Measurements from ENCODE around the gene SMIM14.
"Not testable (repeated sequence)": the region's sequence is repeated elsewhere in the genome, so short reads cannot be mapped to it uniquely, and the experiment has no call there.

SMIM14 gene

GRCh38 chr4:39530682-39531081 is 108.0 kb downstream of the SMIM14 start:
- no peak for DNase-seq (ENCODE audit: low read depth in 2 of 2)

DNA sequence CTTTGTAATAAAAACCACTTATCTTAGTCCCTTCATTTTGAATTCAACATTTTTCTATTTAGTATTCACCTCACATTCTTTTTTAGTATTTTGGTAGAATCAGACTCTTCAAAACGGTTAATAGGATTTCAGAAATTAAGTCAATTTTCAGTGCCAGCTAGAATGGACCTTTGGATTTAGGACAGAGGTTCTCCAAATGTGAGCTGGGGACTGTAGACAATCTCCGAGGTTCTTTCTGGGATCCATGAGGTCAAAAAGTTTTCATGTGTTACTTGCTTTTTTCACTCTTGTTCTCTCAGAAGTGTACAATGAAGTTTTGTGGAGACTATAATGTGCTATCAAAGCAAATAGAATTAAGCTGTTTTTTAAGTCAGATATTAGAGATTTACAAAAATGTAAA is 109.1 kb downstream of the SMIM14 start:
- DNase-seq (ENCODE audit: low read depth in 2 of 2) = no peak

GRCh38 chr4:39528061-39528465 is 110.6 kb downstream of the SMIM14 start:
- DNase-seq (ENCODE audit: low read depth in 2 of 2) = no peak

DNA sequence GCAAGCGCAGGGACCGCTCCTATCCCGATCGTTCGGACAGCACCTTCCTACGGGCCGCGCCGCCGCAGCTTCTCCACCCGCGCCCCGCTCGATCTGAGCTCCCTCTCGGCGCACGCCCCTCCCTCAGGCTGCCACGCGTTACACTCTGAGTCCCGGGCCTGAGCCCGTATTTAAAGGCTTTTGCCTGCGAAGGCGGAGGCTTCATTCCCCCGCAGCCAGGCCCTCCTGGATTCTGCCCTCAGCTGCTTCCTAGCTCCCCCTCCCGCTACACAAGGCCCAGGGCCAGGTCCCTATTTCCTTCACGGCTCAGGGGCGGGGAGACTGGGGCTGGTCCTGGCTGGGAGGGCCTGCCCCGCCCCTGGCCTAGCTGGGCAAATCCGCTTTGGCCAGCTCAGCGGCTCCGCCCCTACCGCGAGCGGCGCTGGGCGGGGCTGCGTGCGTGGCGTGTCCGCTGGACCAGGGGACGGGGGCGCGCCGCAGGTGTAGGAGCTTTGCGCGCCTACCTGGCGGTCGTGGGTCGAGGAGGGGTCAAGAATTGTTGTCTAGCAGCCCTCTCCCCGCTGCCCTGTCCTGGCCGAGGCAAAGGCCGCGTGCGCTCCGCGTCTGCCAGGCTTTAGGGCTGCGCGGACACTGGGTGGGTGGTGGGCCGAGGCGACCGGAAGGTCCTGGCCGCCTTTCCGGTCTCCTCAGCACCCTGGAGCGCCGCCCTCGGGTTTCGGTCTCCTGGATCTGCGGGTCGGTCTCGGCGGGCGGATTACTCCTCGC is 111.2 kb downstream of the SMIM14 start, which contains the start of gene UGDH:
TSS of gene UGDH (minus strand) at position 144 of the 765 bp plus-strand sequence. CDS start 5,927 bp downstream, outside the sequence.
- peak; percentile 83 to 87 for DNase-seq (ENCODE audit: low read depth in 2 of 2)

DNA sequence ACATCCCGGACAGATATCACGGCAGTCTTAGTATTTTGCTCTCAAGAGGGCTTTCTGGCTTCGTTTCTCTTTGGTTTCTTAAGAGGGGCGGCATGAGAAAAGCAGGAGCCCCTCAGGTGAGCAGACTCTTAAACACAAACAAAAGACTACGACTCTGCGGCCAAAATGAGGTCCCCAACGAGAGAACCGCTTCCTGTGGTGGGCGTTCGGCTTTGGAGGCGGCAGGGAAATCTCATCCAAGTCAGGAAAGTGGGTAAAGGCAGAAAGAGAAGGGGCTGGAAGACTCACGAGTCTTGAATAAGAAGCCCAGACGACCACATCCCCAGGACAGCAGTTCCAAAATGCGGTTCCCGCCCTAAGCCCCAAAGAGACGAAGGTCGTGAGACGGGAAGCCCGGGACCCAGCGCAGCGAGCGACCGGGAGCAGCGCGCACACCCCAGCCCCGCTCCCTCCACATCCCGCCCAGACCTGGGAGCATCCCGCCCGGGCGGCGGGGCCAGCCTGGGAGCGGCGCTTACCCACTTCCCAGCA is 111.8 kb downstream of the SMIM14 start:
- DNase-seq (ENCODE audit: low read depth in 2 of 2) = peak; percentile 1 to 28

GRCh38 chr4:39525822-39526690 is 112.6 kb downstream of the SMIM14 start:
- no peak for DNase-seq (ENCODE audit: low read depth in 2 of 2)

GRCh38 chr4:39524161-39524957 is 114.3 kb downstream of the SMIM14 start:
- DNase-seq (ENCODE audit: low read depth in 2 of 2) = no peak

DNA sequence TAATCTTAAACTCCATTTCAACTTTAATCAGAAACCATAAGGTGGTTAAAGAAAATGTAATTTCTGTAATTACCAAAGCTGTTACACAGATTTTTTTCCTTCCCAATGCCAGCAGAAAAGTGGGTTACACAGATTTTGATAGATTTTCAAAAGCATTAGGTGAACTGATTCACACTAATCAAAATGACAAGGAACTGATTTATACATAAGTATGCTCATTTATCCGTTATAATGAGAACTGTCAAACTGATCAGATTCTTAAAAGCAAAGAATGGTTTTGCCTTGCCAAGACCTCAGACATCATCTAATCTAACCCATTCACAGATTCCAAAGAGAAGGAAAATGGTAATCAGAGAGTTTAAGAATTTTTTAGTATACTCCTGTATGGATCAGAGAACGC is 116.6 kb downstream of the SMIM14 start:
- no peak for DNase-seq (ENCODE audit: low read depth in 2 of 2)

GRCh38 chr4:39521253-39521919 is 117.3 kb downstream of the SMIM14 start:
- DNase-seq (ENCODE audit: low read depth in 2 of 2) = no peak

DNA sequence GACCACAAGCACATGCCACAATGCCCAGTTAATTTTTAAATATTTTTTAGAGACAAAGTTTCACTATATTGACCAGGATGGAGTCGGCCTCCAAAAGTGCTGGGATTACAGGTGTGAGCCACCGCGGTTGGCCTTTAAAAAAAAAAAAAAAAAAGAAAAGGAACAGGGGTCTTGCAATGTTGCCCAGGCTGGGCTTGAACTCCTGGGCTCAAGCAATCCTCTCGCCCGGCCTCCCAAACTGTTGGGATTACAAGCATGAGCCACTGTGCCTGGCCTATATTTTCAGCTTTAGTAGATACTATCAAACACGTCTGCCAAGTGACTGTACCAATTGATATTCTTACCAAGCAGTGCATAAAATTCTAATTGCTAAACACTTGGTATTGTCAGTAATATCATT is 120.2 kb downstream of the SMIM14 start:
- DNase-seq (ENCODE audit: low read depth in 2 of 2) = no peak

GRCh38 chr4:39516407-39516966 is 122.2 kb downstream of the SMIM14 start:
- DNase-seq (ENCODE audit: low read depth in 2 of 2) = no peak

DNA sequence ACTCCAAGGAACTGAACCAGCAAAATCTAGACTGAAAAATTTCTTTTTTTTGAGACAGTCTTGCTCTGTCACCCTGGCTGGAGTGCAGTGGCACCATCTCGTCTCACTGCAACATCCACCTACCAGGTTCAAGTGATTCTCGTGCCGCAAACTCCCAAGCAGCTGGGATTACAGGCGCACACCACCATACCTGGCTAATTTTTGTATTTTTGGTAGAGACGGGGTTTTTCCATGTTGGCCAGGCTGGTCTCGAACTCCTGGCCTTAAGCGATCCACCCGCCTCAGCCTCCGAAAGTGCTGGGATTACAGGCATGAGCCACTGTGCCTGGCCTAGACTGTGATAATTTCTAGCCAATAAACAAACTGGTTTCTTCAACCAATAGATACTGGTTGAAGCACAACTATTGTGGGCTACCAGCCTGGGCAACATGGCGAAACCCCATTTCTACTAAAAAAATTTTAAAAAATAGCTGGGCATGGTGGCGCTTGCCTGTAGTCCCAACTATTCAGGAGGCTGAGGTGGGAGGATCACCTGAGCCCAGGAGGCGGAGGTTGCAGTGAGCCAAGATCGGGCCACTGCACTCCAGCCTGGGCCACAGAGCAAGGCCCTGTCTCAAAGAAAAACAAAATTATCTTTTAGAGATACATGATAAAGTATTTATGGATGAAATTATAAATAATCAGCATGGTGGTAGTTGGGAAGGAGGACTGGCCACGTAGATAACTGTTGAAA is 122.8 kb downstream of the SMIM14 start:
- DNase-seq (ENCODE audit: low read depth in 2 of 2) = not testable (repeated sequence)

GRCh38 chr4:39514888-39515401 is 123.7 kb downstream of the SMIM14 start:
- no peak for DNase-seq (ENCODE audit: low read depth in 2 of 2)

GRCh38 chr4:39514266-39514665 is 124.4 kb downstream of the SMIM14 start:
- DNase-seq (ENCODE audit: low read depth in 2 of 2) = not testable (repeated sequence)

DNA sequence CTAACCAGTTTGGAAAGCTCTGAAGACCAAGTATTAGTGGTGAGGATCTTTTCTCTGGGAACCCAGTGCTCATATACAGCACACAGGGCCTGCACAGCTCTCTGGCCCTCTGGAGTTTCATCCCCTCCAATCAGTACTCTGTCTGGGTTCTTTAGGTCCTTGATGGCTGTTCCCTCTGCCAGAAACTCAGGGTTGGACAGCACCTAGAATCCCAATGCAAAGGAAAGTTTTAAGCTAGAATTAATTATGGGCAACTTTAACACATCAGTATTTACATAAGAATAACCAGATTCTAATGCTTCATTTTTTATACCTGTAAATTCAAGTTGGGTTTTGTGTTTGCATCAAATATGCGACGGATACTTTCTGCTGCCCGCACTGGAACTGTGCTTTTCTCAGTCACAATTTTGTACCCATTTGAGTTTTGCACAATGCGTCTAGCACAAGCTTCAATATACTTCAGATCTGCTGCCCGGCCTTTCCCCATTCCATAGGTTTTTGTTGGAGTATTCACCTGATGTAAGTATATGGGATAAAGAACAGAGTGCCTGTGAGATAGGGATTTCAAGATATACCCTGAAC is 128.2 kb downstream of the SMIM14 start:
- no peak for DNase-seq (ENCODE audit: low read depth in 2 of 2)

GRCh38 chr4:39505581-39505980 is 133.1 kb downstream of the SMIM14 start:
- no peak for DNase-seq (ENCODE audit: low read depth in 2 of 2)

DNA sequence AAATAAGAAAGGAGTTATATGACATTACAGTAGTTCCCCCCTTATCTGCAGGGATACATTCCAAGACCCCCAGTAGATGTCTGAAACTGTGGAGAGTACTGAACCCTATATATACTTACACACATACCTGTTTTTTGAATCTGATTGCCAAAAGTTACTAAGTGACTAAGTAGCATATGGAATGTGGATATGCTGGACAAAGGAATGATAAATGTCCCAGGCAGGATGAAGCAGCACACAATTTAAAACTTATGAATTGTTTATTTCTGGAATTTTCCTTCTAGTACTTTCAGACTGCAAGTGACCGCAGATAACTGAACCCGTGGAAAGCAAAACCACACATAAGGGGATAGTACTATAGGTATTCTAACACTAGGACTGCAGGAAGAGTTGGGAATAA is 134.1 kb downstream of the SMIM14 start:
- no peak for DNase-seq (ENCODE audit: low read depth in 2 of 2)

DNA sequence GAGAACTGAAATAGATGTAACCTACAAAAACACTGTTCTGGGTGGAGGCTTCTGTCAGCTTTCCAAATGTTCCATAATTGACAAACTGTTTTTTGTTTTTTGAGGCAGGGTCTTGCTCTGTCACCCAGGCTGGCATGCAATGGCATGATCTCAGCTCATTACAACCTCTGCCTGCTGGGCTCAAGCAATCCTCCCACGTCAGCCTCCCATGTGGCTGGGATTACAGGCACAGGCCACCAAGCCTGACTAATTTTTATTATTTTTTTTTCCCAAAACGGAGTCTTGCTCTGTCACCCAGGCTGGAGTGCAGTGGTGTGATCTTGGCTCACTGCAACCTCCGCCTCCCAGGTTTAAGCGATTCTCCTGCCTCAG is 136.0 kb downstream of the SMIM14 start:
- not testable (repeated sequence) for DNase-seq (ENCODE audit: low read depth in 2 of 2)

GRCh38 chr4:39502019-39502663 is 136.5 kb downstream of the SMIM14 start:
- DNase-seq (ENCODE audit: low read depth in 2 of 2) = no peak

All from activated CD4-positive, alpha-beta T cell treated with anti-CD3 and anti-CD28 coated beads for 24 hours (primary cell).